Stimulated activated naive B cell treated with anti-CD40 and anti-IgM and Interleukin-4, amounts not matched to agents 10 μg/mL and 1 μg/mL and 100 μg/mL, for 72 hours (primary cell): ENCODE results near the gene ANKFN1.

ENCODE experiments used
- ATAC-seq, 2 donors: fragments of 150-1000 bp; cut with Tn5 transposase; replicated peaks; 2 replicates each; pipeline ENCODE4 v1.10.0; 2021; ENCODE audit warnings: moderate library complexity in 1 of 2
- DNase-seq: peaks from one replicate; pipeline ENCODE4 v3.0.0; 2021
- H3K27ac Mint-ChIP-seq: one replicate; pipeline ENCODE4 v1.8.0; 2022; ENCODE audit warnings: mild to moderate bottlenecking, mixed read lengths
- H3K27me3 Mint-ChIP-seq, 2 donors: one replicate each; pipeline ENCODE4 v1.8.0; 2022; ENCODE audit warnings: mixed read lengths in 2 of 2
- H3K36me3 Mint-ChIP-seq, 2 donors: one replicate each; pipeline ENCODE4 v1.8.0; 2022; ENCODE audit warnings: mixed read lengths in 2 of 2, mild to moderate bottlenecking in 1 of 2
- H3K4me1 Mint-ChIP-seq, 2 donors: one replicate each; pipeline ENCODE4 v1.8.0; 2022; ENCODE audit warnings: mixed read lengths in 2 of 2, mild to moderate bottlenecking in 1 of 2
- H3K4me3 Mint-ChIP-seq, 2 donors: one replicate each; pipeline ENCODE4 v1.8.0; 2022; ENCODE audit warnings: mild to moderate bottlenecking in 2 of 2, mixed read lengths in 2 of 2, moderate library complexity in 1 of 2
- H3K9me3 Mint-ChIP-seq, 2 donors: one replicate each; pipeline ENCODE4 v1.8.0; 2022; ENCODE audit warnings: mixed read lengths in 2 of 2, mild to moderate bottlenecking in 1 of 2

ANKFN1 gene

GRCh38 chr17:56426901-56427300 lies 273.6 kb downstream of the ANKFN1 start:
- DNase-seq (no peak), ATAC-seq (no peak)
- Mint-ChIP-seq H3K4me1 (no peaks in the 10 kb centered on the region), H3K27me3 (no peaks in the 10 kb centered on the region), H3K36me3 (no peaks in the 10 kb centered on the region), H3K4me3 (no peak overlapping the region), H3K27ac (no peak overlapping the region), H3K9me3 (no peaks in the 10 kb centered on the region)

GRCh38 chr17:56431736-56432135 lies 278.5 kb downstream of the ANKFN1 start:
- no peaks in the 10 kb centered on the region for H3K27me3 Mint-ChIP-seq
- H3K36me3 Mint-ChIP-seq = no peaks in the 10 kb centered on the region
- H3K27ac Mint-ChIP-seq = no peak overlapping the region
- H3K4me1 Mint-ChIP-seq = no peaks in the 10 kb centered on the region
- no peak overlapping the region for H3K4me3 Mint-ChIP-seq
- ATAC-seq (no peak), DNase-seq (no peak)
- H3K9me3 Mint-ChIP-seq = no peaks in the 10 kb centered on the region

GRCh38 chr17:56432443-56432842 lies 279.2 kb downstream of the ANKFN1 start:
- Mint-ChIP-seq H3K36me3 (no peaks in the 10 kb centered on the region), H3K4me3 (no peak overlapping the region), H3K4me1 (no peaks in the 10 kb centered on the region), H3K27me3 (no peaks in the 10 kb centered on the region), H3K9me3 (no peaks in the 10 kb centered on the region), H3K27ac (no peak overlapping the region)
- DNase-seq (no peak), ATAC-seq (no peak)

GRCh38 chr17:56434610-56435009 lies 281.3 kb downstream of the ANKFN1 start:
- H3K36me3 Mint-ChIP-seq = no peaks in the 10 kb centered on the region
- H3K4me3 Mint-ChIP-seq = no peak overlapping the region
- H3K4me1 Mint-ChIP-seq = no peaks in the 10 kb centered on the region
- peaks cover 0 to 5% of the 10 kb centered on the region in 2 donors for H3K27me3 Mint-ChIP-seq
- ATAC-seq (no peak), DNase-seq (no peak)
- H3K9me3 Mint-ChIP-seq = no peaks in the 10 kb centered on the region
- H3K27ac Mint-ChIP-seq = no peak overlapping the region

GRCh38 chr17:56436142-56436541 lies 282.9 kb downstream of the ANKFN1 start:
- Mint-ChIP-seq H3K4me3 (no peak overlapping the region), H3K27me3 (peaks cover 0 to 5% of the 10 kb centered on the region in 2 donors), H3K36me3 (no peaks in the 10 kb centered on the region), H3K4me1 (no peaks in the 10 kb centered on the region), H3K27ac (no peak overlapping the region), H3K9me3 (no peaks in the 10 kb centered on the region)
- no peak for ATAC-seq
- no peak for DNase-seq

GRCh38 chr17:56440419-56440818 lies 287.1 kb downstream of the ANKFN1 start:
- Mint-ChIP-seq H3K27ac (no peak overlapping the region), H3K9me3 (no peaks in the 10 kb centered on the region), H3K4me3 (no peak overlapping the region), H3K36me3 (no peaks in the 10 kb centered on the region), H3K27me3 (peaks cover 0 to 5% of the 10 kb centered on the region in 2 donors), H3K4me1 (no peaks in the 10 kb centered on the region)
- no peak for ATAC-seq
- DNase-seq = no peak

GRCh38 chr17:56441308-56441707 lies 288.0 kb downstream of the ANKFN1 start:
- Mint-ChIP-seq H3K27me3 (peaks cover 0 to 5% of the 10 kb centered on the region in 2 donors), H3K4me1 (no peaks in the 10 kb centered on the region), H3K4me3 (no peak overlapping the region), H3K27ac (no peak overlapping the region), H3K9me3 (no peaks in the 10 kb centered on the region), H3K36me3 (no peaks in the 10 kb centered on the region)
- DNase-seq = no peak
- ATAC-seq = no peak

- DNase-seq = no peak
- no peak overlapping the region for H3K27ac Mint-ChIP-seq
- no peaks in the 10 kb centered on the region for H3K9me3 Mint-ChIP-seq
- H3K4me1 Mint-ChIP-seq = no peaks in the 10 kb centered on the region
- peaks cover 0 to 5% of the 10 kb centered on the region in 2 donors for H3K27me3 Mint-ChIP-seq
- ATAC-seq = no peak
- H3K4me3 Mint-ChIP-seq = no peak overlapping the region
- H3K36me3 Mint-ChIP-seq = no peaks in the 10 kb centered on the region
Observed at GRCh38 chr17:56445692-56446411, 292.6 kb downstream of the ANKFN1 start.

GRCh38 chr17:56447171-56447570 lies 293.9 kb downstream of the ANKFN1 start:
- no peaks in the 10 kb centered on the region for H3K4me1 Mint-ChIP-seq
- H3K27ac Mint-ChIP-seq = no peak overlapping the region
- no peaks in the 10 kb centered on the region for H3K9me3 Mint-ChIP-seq
- H3K36me3 Mint-ChIP-seq = no peaks in the 10 kb centered on the region
- DNase-seq = no peak
- H3K4me3 Mint-ChIP-seq = no peak overlapping the region
- H3K27me3 Mint-ChIP-seq = peaks cover 0 to 5% of the 10 kb centered on the region in 2 donors
- no peak for ATAC-seq

GRCh38 chr17:56448371-56448770 lies 295.1 kb downstream of the ANKFN1 start:
- DNase-seq (no peak), ATAC-seq (no peak)
- H3K9me3 Mint-ChIP-seq = no peaks in the 10 kb centered on the region

GRCh38 chr17:56449176-56449575 lies 295.9 kb downstream of the ANKFN1 start:
- H3K36me3 Mint-ChIP-seq = no peaks in the 10 kb centered on the region
- DNase-seq = no peak
- H3K9me3 Mint-ChIP-seq = no peaks in the 10 kb centered on the region
- H3K27ac Mint-ChIP-seq = no peak overlapping the region
- H3K4me3 Mint-ChIP-seq = no peak overlapping the region
- ATAC-seq = no peak
- no peaks in the 10 kb centered on the region for H3K4me1 Mint-ChIP-seq
- peaks cover 0 to 5% of the 10 kb centered on the region in 2 donors for H3K27me3 Mint-ChIP-seq

More at GRCh38 chr17:56448371-56448770, 295.1 kb downstream of the ANKFN1 start:
- H3K27ac Mint-ChIP-seq = no peak overlapping the region
- peaks cover 0 to 5% of the 10 kb centered on the region in 2 donors for H3K27me3 Mint-ChIP-seq
- H3K4me3 Mint-ChIP-seq = no peak overlapping the region
- no peaks in the 10 kb centered on the region for H3K36me3 Mint-ChIP-seq
- no peaks in the 10 kb centered on the region for H3K4me1 Mint-ChIP-seq

GRCh38 chr17:56451629-56452028 lies 298.4 kb downstream of the ANKFN1 start:
- no peak for ATAC-seq
- DNase-seq = no peak
- no peaks in the 10 kb centered on the region for H3K36me3 Mint-ChIP-seq
- peaks cover 6 to 13% of the 10 kb centered on the region in 2 donors for H3K27me3 Mint-ChIP-seq
- no peak overlapping the region for H3K27ac Mint-ChIP-seq
- no peaks in the 10 kb centered on the region for H3K4me1 Mint-ChIP-seq
- no peaks in the 10 kb centered on the region for H3K9me3 Mint-ChIP-seq
- no peak overlapping the region for H3K4me3 Mint-ChIP-seq

GRCh38 chr17:56452461-56452860 lies 299.2 kb downstream of the ANKFN1 start:
- Mint-ChIP-seq H3K9me3 (no peaks in the 10 kb centered on the region), H3K36me3 (no peaks in the 10 kb centered on the region), H3K27me3 (peaks cover 6 to 13% of the 10 kb centered on the region in 2 donors), H3K4me1 (no peaks in the 10 kb centered on the region), H3K4me3 (no peak overlapping the region), H3K27ac (no peak overlapping the region)
- ATAC-seq = no peak
- no peak for DNase-seq

- H3K27me3 Mint-ChIP-seq = peaks cover 8 to 14% of the 10 kb centered on the region in 2 donors
- H3K4me3 Mint-ChIP-seq = no peak overlapping the region
- ATAC-seq = no peak
- no peaks in the 10 kb centered on the region for H3K9me3 Mint-ChIP-seq
- DNase-seq = no peak
- no peaks in the 10 kb centered on the region for H3K4me1 Mint-ChIP-seq
- H3K36me3 Mint-ChIP-seq = no peaks in the 10 kb centered on the region
- H3K27ac Mint-ChIP-seq = no peak overlapping the region
Observed at GRCh38 chr17:56457501-56457900, 304.2 kb downstream of the ANKFN1 start.

GRCh38 chr17:56465886-56466285 lies 312.6 kb downstream of the ANKFN1 start:
- ATAC-seq = no peak
- no peak for DNase-seq
- Mint-ChIP-seq H3K9me3 (peaks cover under 1% of the 10 kb centered on the region in 2 donors), H3K4me1 (no peaks in the 10 kb centered on the region), H3K27ac (no peak overlapping the region), H3K27me3 (peaks cover 0 to 5% of the 10 kb centered on the region in 2 donors), H3K36me3 (peaks cover 0 to 1% of the 10 kb centered on the region in 2 donors), H3K4me3 (no peak overlapping the region)
